Measurements from ENCODE around the gene HELZ.

HELZ gene

DNA sequence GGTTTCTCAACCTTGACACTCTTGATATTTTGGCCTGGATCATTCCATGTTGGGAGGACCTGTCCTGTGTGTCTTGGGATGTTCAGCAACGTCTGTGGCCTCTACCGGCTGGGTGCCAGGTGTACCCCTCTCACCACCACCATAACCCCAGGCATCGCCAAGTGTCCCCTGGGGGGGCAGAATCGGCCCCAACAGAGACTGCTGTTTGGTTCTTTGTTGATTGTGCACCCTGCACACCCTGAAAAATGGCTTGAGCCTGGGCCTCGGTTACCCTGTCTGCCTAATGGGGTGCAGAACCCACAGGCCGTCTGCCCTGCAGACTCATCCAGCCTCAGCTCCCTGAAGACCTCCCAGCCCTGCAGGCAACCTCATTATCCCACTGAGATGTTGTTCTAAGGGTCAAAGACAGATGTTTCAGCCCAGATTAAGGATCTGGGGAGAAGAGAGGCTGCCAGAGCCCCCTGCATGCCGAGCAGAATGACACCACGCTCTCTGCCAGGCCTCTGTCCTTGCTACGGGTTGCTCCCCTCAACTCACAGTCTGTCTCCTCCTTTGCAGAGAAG lies 191.5 kb downstream of the HELZ start:
- Histone ChIP-seq H3K36me3 (no peaks in the 10 kb centered on the region), H3K4me3 (no peak overlapping the region), H3K9me3 (peaks cover 4 to 13% (median 12%) of the 10 kb centered on the region in 3 donors), H3K4me1 (no peaks in the 10 kb centered on the region), H3K27ac (no peak overlapping the region), H3K27me3 (no peaks in the 10 kb centered on the region)
- intact Hi-C loops (cut with DNase I; ENCODE audit: low total_unique reads), result loop anchor here (10.0 kb wide), 1 partner anchor 59 kb away; no protein-coding TSS in a partner anchor
- DNase-seq, result no peak
- TF ChIP-seq, protein P1, sequence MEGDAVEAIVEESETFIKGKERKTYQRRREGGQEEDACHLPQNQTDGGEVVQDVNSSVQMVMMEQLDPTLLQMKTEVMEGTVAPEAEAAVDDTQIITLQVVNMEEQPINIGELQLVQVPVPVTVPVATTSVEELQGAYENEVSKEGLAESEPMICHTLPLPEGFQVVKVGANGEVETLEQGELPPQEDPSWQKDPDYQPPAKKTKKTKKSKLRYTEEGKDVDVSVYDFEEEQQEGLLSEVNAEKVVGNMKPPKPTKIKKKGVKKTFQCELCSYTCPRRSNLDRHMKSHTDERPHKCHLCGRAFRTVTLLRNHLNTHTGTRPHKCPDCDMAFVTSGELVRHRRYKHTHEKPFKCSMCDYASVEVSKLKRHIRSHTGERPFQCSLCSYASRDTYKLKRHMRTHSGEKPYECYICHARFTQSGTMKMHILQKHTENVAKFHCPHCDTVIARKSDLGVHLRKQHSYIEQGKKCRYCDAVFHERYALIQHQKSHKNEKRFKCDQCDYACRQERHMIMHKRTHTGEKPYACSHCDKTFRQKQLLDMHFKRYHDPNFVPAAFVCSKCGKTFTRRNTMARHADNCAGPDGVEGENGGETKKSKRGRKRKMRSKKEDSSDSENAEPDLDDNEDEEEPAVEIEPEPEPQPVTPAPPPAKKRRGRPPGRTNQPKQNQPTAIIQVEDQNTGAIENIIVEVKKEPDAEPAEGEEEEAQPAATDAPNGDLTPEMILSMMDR (IDR thresholded peaks at IDR 0.05), result no peak

DNA sequence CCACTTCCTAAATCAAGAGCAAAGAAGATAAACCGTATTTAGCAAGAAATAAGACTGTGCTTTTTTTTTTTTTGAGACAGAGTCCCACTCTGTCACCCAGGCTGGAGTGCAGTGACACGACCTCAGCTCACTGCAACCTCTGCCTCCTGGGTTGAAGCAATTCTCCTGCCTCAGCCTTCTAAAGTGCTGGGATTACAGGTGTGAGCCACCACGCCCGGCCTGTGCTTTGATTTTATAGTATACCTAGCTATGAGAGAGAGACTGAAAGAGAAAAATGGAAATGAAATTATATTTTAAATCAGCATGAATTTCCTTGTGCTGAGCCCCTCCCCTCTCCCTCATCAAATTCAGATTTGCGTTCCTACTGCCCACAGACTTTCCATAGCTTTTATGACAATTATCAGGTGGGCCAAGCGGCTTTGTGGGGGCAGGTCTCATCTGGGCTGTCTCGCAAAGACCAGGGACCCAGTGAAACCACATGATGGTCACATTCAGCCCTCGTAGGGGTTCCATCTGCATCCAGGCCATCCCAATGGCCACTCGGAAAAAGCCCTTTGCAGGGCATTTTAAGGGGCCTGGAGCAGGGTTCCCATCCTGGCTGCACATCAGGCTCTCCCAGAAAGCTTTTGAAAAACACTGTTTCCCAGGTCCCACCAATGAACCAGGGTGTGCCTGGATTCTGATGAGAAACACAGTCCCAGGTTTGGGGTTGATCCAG lies 192.1 kb downstream of the HELZ start:
- H3K27me3 ChIP-seq, result no peaks in the 10 kb centered on the region
- no peaks in the 10 kb centered on the region for H3K36me3 ChIP-seq
- intact Hi-C loops (cut with DNase I; ENCODE audit: low total_unique reads), result loop anchor here (10.0 kb wide), 1 partner anchor 58 kb away; no protein-coding TSS in a partner anchor
- H3K9me3 ChIP-seq, result peaks cover 4 to 16% (median 13%) of the 10 kb centered on the region in 3 donors
- DNase-seq, result no peak
- H3K4me1 ChIP-seq, result no peaks in the 10 kb centered on the region
- H3K27ac ChIP-seq, result no peak overlapping the region
- TF ChIP-seq, protein P1 (IDR thresholded peaks at IDR 0.05), result no peak
- H3K4me3 ChIP-seq, result no peak overlapping the region

DNA sequence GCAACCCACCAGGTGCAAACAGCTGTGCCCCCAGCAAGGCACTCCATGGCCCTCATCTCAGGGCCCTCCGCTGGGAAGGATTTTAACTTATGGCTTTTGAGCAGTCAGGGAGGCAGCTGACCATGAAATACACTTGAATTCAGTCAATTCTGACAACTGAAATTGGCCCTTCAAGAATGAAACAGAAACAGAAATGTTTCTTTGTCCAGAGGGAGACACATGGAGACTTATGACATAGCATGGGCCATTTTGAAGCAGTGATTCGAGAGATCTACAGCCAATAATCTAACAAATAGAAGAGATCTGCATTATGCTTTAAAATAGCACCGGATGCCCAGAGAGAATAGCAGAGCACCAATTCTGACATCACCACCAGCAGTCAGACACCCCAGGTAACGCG lies 193.2 kb downstream of the HELZ start:
- H3K27me3 ChIP-seq, result no peaks in the 10 kb centered on the region
- no peaks in the 10 kb centered on the region for H3K4me1 ChIP-seq
- H3K4me3 ChIP-seq, result no peak overlapping the region
- intact Hi-C loops (cut with DNase I; ENCODE audit: low total_unique reads), result loop anchor here (10.0 kb wide), 1 partner anchor 57 kb away; no protein-coding TSS in a partner anchor
- H3K27ac ChIP-seq, result no peak overlapping the region
- no peaks in the 10 kb centered on the region for H3K36me3 ChIP-seq
- TF ChIP-seq, protein P1 (IDR thresholded peaks at IDR 0.05), result no peak
- peaks cover 4 to 23% (median 13%) of the 10 kb centered on the region in 3 donors for H3K9me3 ChIP-seq
- no peak for DNase-seq

DNA sequence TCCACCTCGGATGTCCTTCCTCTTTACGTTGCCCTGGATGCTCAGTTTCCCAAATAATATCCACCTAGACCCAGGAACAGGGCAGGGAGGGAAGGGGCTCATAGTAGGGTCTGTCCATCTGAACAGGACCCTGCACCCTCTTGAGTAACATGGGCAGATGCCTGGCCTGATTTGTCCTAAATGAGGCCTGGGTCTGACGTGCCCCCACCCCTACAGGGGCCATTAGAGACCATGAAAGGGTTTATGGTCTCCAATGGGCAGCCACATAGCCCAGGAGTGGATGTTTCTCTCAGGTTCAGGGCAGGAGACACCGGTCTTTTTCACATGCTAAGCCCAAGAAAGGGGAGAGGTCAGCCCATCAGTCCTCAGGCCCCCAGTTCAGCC lies 193.8 kb downstream of the HELZ start:
- intact Hi-C loops (cut with DNase I; ENCODE audit: low total_unique reads), result loop anchor here (10.0 kb wide), 1 partner anchor 56 kb away; no protein-coding TSS in a partner anchor
- Histone ChIP-seq H3K36me3 (no peaks in the 10 kb centered on the region), H3K27me3 (no peaks in the 10 kb centered on the region), H3K9me3 (peaks cover 4 to 23% (median 13%) of the 10 kb centered on the region in 3 donors), H3K4me3 (no peak overlapping the region), H3K27ac (no peak overlapping the region), H3K4me1 (no peaks in the 10 kb centered on the region)
- TF ChIP-seq, protein P1 (IDR thresholded peaks at IDR 0.05), result no peak
- DNase-seq, result no peak

DNA sequence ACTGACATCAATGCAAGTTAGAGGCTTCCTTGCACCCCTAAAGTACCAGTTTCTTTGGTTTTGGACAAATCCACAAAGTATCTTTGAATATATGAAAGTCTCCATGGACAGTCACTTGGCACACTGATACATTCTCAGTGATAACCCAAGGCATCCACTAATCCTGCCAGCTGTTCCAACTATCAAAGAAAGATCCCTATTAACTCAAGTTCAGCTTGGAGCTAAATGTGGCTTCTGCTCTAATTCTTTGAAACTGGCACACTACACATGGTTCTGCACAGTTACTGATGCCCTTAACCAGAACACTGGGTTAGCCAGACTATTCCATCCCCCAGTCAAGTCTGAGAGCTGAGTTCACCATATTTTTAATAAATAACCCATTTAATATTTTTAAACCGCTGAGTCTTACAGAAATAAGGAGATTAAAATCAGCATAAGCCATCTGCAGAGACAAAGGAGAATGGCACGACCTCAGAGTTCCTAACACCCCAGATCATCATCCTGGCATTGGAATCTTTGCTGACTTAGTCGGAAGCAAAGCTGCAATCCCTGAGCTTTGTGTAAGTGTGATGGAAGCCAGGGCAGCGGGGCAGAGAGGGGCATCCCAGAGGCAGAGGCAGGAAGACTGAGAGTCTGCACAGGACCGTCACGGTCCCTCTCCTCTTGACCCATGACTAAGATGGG lies 194.4 kb downstream of the HELZ start:
- peaks cover 4 to 23% (median 13%) of the 10 kb centered on the region in 3 donors for H3K9me3 ChIP-seq
- TF ChIP-seq, protein P1 (IDR thresholded peaks at IDR 0.05), result no peak
- intact Hi-C loops (cut with DNase I; ENCODE audit: low total_unique reads), result loop anchor here (10.0 kb wide), 1 partner anchor 56 kb away; no protein-coding TSS in a partner anchor
- DNase-seq, result no peak
- H3K4me1 ChIP-seq, result no peaks in the 10 kb centered on the region
- H3K27ac ChIP-seq, result no peak overlapping the region
- no peaks in the 10 kb centered on the region for H3K36me3 ChIP-seq
- no peak overlapping the region for H3K4me3 ChIP-seq
- H3K27me3 ChIP-seq, result no peaks in the 10 kb centered on the region
